OCI-LY7 (cell line): ENCODE results near the gene TRIP13. TPM values are rescaled to one million over a fixed set of nuclear protein-coding genes. Genes with fewer than 3 reads are reported as not detected.

Source experiments
- BruUV-seq: library from RNA; stranded (reverse); fragments of 400-500 nt; replicated peaks from 2 replicates; lab custom pipeline; 2021; lab: Mats Ljungman, UMichigan
- CTCF ChIA-PET: fragments of 300-600 bp; sonication (Branson Sonifier 250); formaldehyde crosslinking; loops from one replicate; lab custom pipeline; 2022; ENCODE audit warnings: antibody characterized with exemption; ENCODE audit not compliant: unreplicated experiment; lab: Charles Lee
- POLR2A ChIA-PET: fragments of 300-600 bp; sonication (Branson Sonifier 250); formaldehyde crosslinking; loops from one replicate; lab custom pipeline; 2022; ENCODE audit warnings: antibody characterized with exemption; lab: Charles Lee
- DNase-seq: peaks from one replicate; pipeline ENCODE4 v3.0.0-alpha.2; 2015; ENCODE audit warnings: low spot score
- H2AFZ ChIP-seq: fragments of 200-600 bp; sonication (generic), shearing (Covaris generic); 2 replicates; pipeline ENCODE4 v1.6.1; 2014; ENCODE audit warnings: mild to moderate bottlenecking, antibody characterized with exemption, low read length, moderate library complexity
- H3K27ac ChIP-seq: fragments of 200-600 bp; sonication (generic); 2 replicates; pipeline ENCODE4 v1.5.1; 2014; ENCODE audit warnings: mixed run types, low read depth, mild to moderate bottlenecking, moderate library complexity, low read length, inconsistent platforms; ENCODE audit not compliant: poor library complexity, severe bottlenecking
- H3K36me3 ChIP-seq: fragments of 200-600 bp; sonication (generic); 2 replicates; pipeline ENCODE4 v1.6.1; 2014; ENCODE audit warnings: mild to moderate bottlenecking, antibody characterized with exemption, low read length, moderate library complexity, mixed read lengths; ENCODE audit not compliant: insufficient read depth
- H3K4me1 ChIP-seq: fragments of 200-600 bp; sonication (generic); 2 replicates; pipeline ENCODE4 v1.5.1; 2014; ENCODE audit warnings: mild to moderate bottlenecking, low read length; ENCODE audit not compliant: insufficient read depth, poor library complexity, severe bottlenecking
- H3K4me2 ChIP-seq: fragments of 200-600 bp; sonication (generic); 2 replicates; pipeline ENCODE4 v1.6.1; 2014; ENCODE audit warnings: mild to moderate bottlenecking, low read length
- H3K4me3 ChIP-seq: fragments of 200-600 bp; sonication (generic); 2 replicates; pipeline ENCODE4 v1.5.1; 2014; ENCODE audit warnings: mild to moderate bottlenecking, low read depth, low read length; ENCODE audit not compliant: poor library complexity, severe bottlenecking
- H3K79me2 ChIP-seq: fragments of 200-600 bp; sonication (generic); 2 replicates; pipeline ENCODE4 v1.6.1; 2016; ENCODE audit warnings: low read depth, mild to moderate bottlenecking, low read length, moderate library complexity, mixed read lengths; ENCODE audit not compliant: insufficient read depth
- H3K9me2 ChIP-seq: fragments of 200-600 bp; sonication (generic); 2 replicates; pipeline ENCODE4 v1.6.1; 2016; ENCODE audit warnings: mild to moderate bottlenecking, low read length, mixed read lengths; ENCODE audit not compliant: insufficient read depth
- H3K9me3 ChIP-seq: fragments of 200-600 bp; sonication (generic); 2 replicates; pipeline ENCODE4 v1.6.1; 2014; ENCODE audit warnings: mild to moderate bottlenecking, mixed run types, low read length, mixed read lengths
- H4K20me1 ChIP-seq: fragments of 200-600 bp; sonication (generic); 2 replicates; pipeline ENCODE4 v1.6.1; 2014; ENCODE audit warnings: mild to moderate bottlenecking, antibody characterized with exemption, low read length, moderate library complexity, mixed read lengths; ENCODE audit not compliant: insufficient read depth
- CTCF ChIP-seq: fragments of 200-600 bp; sonication (generic); conservative IDR thresholded peaks from 2 replicates; pipeline ENCODE4 v1.5.1; 2014; ENCODE audit warnings: mild to moderate bottlenecking, antibody characterized with exemption, low read length, moderate library complexity, mixed read lengths
- EZH2phosphoT487 ChIP-seq: fragments of 200-600 bp; sonication (generic); IDR thresholded peaks from 2 replicates; pipeline ENCODE4 v1.6.1; 2018; ENCODE audit warnings: low read depth, borderline replicate concordance, mild to moderate bottlenecking, mixed run types, antibody characterized with exemption, low read length, moderate library complexity, mixed read lengths
- intact Hi-C: fragments of 100-400 bp; cut with micrococcal nuclease; formaldehyde crosslinking; loops from one replicate; pipeline ENCODE4 v1.10.0; 2022; ENCODE audit not compliant: unreplicated experiment
- total RNA-seq, 2 experiments: library from RNA; depleted of rRNA in 1 of 2; stranded (reverse); fragments of >200 nt in 1 of 2; shearing (Covaris generic) in 1 of 2; gene quantifications; 2 replicates each; pipeline ENCODE4 v1.2.3, GENCODE V29; 2014 to 2022

The TRIP13 gene
- total RNA-seq, 2 experiments from 2014 or later: 46.6 to 59.4 TPM

GRCh38 chr5:900781-901180, 8.1 kb downstream of the TRIP13 start:
- intact Hi-C loops: loop anchor here (5.0 kb wide), 1 partner anchor 228 kb away; no protein-coding TSS in a partner anchor
- CTCF ChIA-PET: no interaction called here
- no peak overlapping the region for H3K27ac ChIP-seq

GRCh38 chr5:902129-902916, 9.6 kb downstream of the TRIP13 start:
- ChIA-PET CTCF (interaction anchor here (1.3 kb wide), 1 partner anchor 9 kb away, joined by 5 read pairs; the partner anchor contains the start of genes BRD9 and TRIP13), POLR2A (interaction anchor here (0.7 to 1.3 kb wide), 2 partner anchors 9 to 565 kb away, joined by 3 read pairs; partner anchors contain the start of genes BRD9 and TRIP13)
- no peaks in the 10 kb centered on the region for H3K9me3 ChIP-seq
- H3K4me2 ChIP-seq: no peak overlapping the region
- no peak overlapping the region for H3K27ac ChIP-seq
- H3K9me2 ChIP-seq: no peaks in the 10 kb centered on the region
- no peaks in the 10 kb centered on the region for H3K4me1 ChIP-seq
- DNase-seq: no peak
- peaks cover 7% of the 10 kb centered on the region; the same call in 1 of the 2 replicates for H4K20me1 ChIP-seq
- no peak overlapping the region for H2AFZ ChIP-seq
- no TSS peak for BruUV-seq
- peaks cover 72% of the 10 kb centered on the region for H3K36me3 ChIP-seq
- no peak for TF ChIP-seq CTCF
- TF ChIP-seq EZH2phosphoT487: no peak
- H3K79me2 ChIP-seq: no peaks in the 10 kb centered on the region
- no peak overlapping the region for H3K4me3 ChIP-seq
- intact Hi-C loops: loop anchor here (5.0 kb wide), 1 partner anchor 230 kb away; no protein-coding TSS in a partner anchor

More at GRCh38 chr5:900781-901180, 8.1 kb downstream of the TRIP13 start:
- Histone ChIP-seq H3K4me1 (no peaks in the 10 kb centered on the region), H3K4me3 (no peak overlapping the region), H3K9me3 (no peaks in the 10 kb centered on the region), H2AFZ (no peak overlapping the region), H3K4me2 (no peak overlapping the region), H3K36me3 (peaks cover 70% of the 10 kb centered on the region), H3K79me2 (no peaks in the 10 kb centered on the region; the same call in 1 of the 2 replicates), H4K20me1 (0 out of 2 replicates have a peak, but pooled peaks cover 7% of the 10 kb centered on the region), H3K9me2 (no peaks in the 10 kb centered on the region)
- POLR2A ChIA-PET: interaction anchor here (1.3 kb wide), 1 partner anchor 8 kb away, joined by 3 read pairs; the partner anchor contains the start of genes BRD9 and TRIP13
- no peak for DNase-seq
- TF ChIP-seq EZH2phosphoT487 (no peak), CTCF (no peak)
- no TSS peak for BruUV-seq
